Measurements from ENCODE around the gene GNB1L.

GRCh38 chr22:19876314-19876940, 21.8 kb upstream of the GNB1L start:
- TF ChIP-seq SP1 (IDR thresholded peaks at IDR 0.05; ENCODE audit: low read depth, low read length) (no peak), CTCF (IDR thresholded peaks at IDR 0.05 in 2 of 3, conservative IDR thresholded peaks at IDR 0.05 in 1 of 3; ENCODE audit: control insufficient read depth in 2 of 3, extremely low read depth in 1 of 3, insufficient read depth in 1 of 3, low read depth in 3 of 3, low read length in 3 of 3) (no peak), POLR2A (IDR thresholded peaks at IDR 0.05; ENCODE audit: low read depth, low read length) (no peak), CHD4 (IDR thresholded peaks at IDR 0.05) (no peak), ZNF24 (IDR thresholded peaks at IDR 0.05) (no peak), USF1 (IDR thresholded peaks at IDR 0.05; ENCODE audit: borderline replicate concordance, extremely low read length, insufficient read depth, low read depth, low read length) (no peak), MAX (IDR thresholded peaks at IDR 0.05; ENCODE audit: low read depth, low read length) (no peak), BCL3 (IDR thresholded peaks at IDR 0.05; ENCODE audit: borderline replicate concordance, insufficient read depth, low read depth, low read length, poor library complexity, severe bottlenecking) (no peak), GABPA (IDR thresholded peaks at IDR 0.05; ENCODE audit: low read depth) (no peak)

Data from GM12878 (cell line).